Effector memory CD8-positive, alpha-beta T cell (primary cell): ENCODE results near the gene SEMA6B.

ENCODE experiments used
- ATAC-seq: fragments of 150-1000 bp; cut with Tn5 transposase; replicated peaks from 2 replicates; pipeline ENCODE4 v1.10.0; 2021; ENCODE audit warnings: mild to moderate bottlenecking, moderate library complexity
- DNase-seq, 3 experiments: peaks; one replicate each; pipeline ENCODE4 v3.0.0; 2021
- H3K27ac Mint-ChIP-seq, 2 donors: one replicate each; pipeline ENCODE4 v1.8.0; 2022; ENCODE audit warnings: mild to moderate bottlenecking in 2 of 2, mixed read lengths in 2 of 2, moderate library complexity in 2 of 2
- H3K27me3 Mint-ChIP-seq, 2 donors: one replicate each; pipeline ENCODE4 v1.8.0; 2022; ENCODE audit warnings: mixed read lengths in 2 of 2
- H3K36me3 Mint-ChIP-seq: one replicate; pipeline ENCODE4 v1.8.0; 2022; ENCODE audit warnings: mild to moderate bottlenecking, moderate library complexity, mixed read lengths; ENCODE audit not compliant: insufficient read depth
- H3K4me1 Mint-ChIP-seq, 2 donors: one replicate each; pipeline ENCODE4 v1.8.0; 2022; ENCODE audit warnings: low read depth in 2 of 2, mixed read lengths in 2 of 2
- H3K4me3 Mint-ChIP-seq, 2 donors: one replicate each; pipeline ENCODE4 v1.8.0; 2022; ENCODE audit warnings: mild to moderate bottlenecking in 2 of 2, mixed read lengths in 2 of 2, moderate library complexity in 2 of 2
- H3K9me3 Mint-ChIP-seq, 2 donors: one replicate each; pipeline ENCODE4 v1.8.0; 2022; ENCODE audit warnings: mixed read lengths in 2 of 2
- total RNA-seq, 9 experiments: gene quantifications; one replicate each; lab custom pipeline; 2026; lab: John Stamatoyannopoulos, UW

The SEMA6B gene
- total RNA-seq = 0 to 0.84 (median 0) reads per million in 9 experiments

GRCh38 chr19:4559569-4559968, at the start of gene SEMA6B:
SEMA6B (minus strand) TSS chr19:4559684; CDS start chr19:4558457, 1,227 bp downstream.
- Mint-ChIP-seq H3K4me1 (no peaks in the 10 kb centered on the region), H3K4me3 (no peak within 1 kb of the TSS), H3K9me3 (no peaks in the 10 kb centered on the region), H3K36me3 (no peaks in the 10 kb centered on the region), H3K27me3 (no peaks in the 10 kb centered on the region), H3K27ac (no peak within 1 kb of the TSS)
- ATAC-seq = no peak
- no peak for DNase-seq

- ATAC-seq = no peak
- no peaks in the 10 kb centered on the region for H3K9me3 Mint-ChIP-seq
- no peaks in the 10 kb centered on the region for H3K4me1 Mint-ChIP-seq
- H3K4me3 Mint-ChIP-seq = no peak overlapping the region
- peaks cover 18 to 28% of the 10 kb centered on the region in 2 donors for H3K27me3 Mint-ChIP-seq
- DNase-seq = no peak
- no peak overlapping the region for H3K27ac Mint-ChIP-seq
- peaks cover 9% of the 10 kb centered on the region for H3K36me3 Mint-ChIP-seq
Observed at GRCh38 chr19:4606921-4607678, 47.6 kb upstream of the SEMA6B start.

- no peak for DNase-seq
- H3K4me3 Mint-ChIP-seq = no peak overlapping the region
- H3K4me1 Mint-ChIP-seq = no peaks in the 10 kb centered on the region
- no peaks in the 10 kb centered on the region for H3K9me3 Mint-ChIP-seq
- no peak overlapping the region for H3K27ac Mint-ChIP-seq
- H3K27me3 Mint-ChIP-seq = peaks cover 18 to 25% of the 10 kb centered on the region in 2 donors
- ATAC-seq = no peak
- H3K36me3 Mint-ChIP-seq = peaks cover 9% of the 10 kb centered on the region
Observed at GRCh38 chr19:4606181-4606580, 46.7 kb upstream of the SEMA6B start.

GRCh38 chr19:4604912-4605311, 45.4 kb upstream of the SEMA6B start:
- Mint-ChIP-seq H3K36me3 (peaks cover 6% of the 10 kb centered on the region), H3K4me3 (no peak overlapping the region), H3K4me1 (no peaks in the 10 kb centered on the region), H3K27ac (no peak overlapping the region), H3K9me3 (no peaks in the 10 kb centered on the region), H3K27me3 (peaks cover 8 to 12% of the 10 kb centered on the region in 2 donors)
- ATAC-seq (no peak), DNase-seq (no peak)

- no peaks in the 10 kb centered on the region for H3K9me3 Mint-ChIP-seq
- H3K36me3 Mint-ChIP-seq = peaks cover 3% of the 10 kb centered on the region
- peaks cover 14 to 18% of the 10 kb centered on the region in 2 donors for H3K27me3 Mint-ChIP-seq
- ATAC-seq (no peak), DNase-seq (no peak)
- no peak overlapping the region for H3K27ac Mint-ChIP-seq
- no peak overlapping the region for H3K4me3 Mint-ChIP-seq
- peaks cover 3 to 4% of the 10 kb centered on the region in 2 donors for H3K4me1 Mint-ChIP-seq
Observed at GRCh38 chr19:4602915-4603314, 43.4 kb upstream of the SEMA6B start.

GRCh38 chr19:4602173-4602788, 42.8 kb upstream of the SEMA6B start:
- H3K27ac Mint-ChIP-seq = no peak overlapping the region
- no peak for ATAC-seq
- H3K27me3 Mint-ChIP-seq = peaks cover 13 to 18% of the 10 kb centered on the region in 2 donors
- H3K4me3 Mint-ChIP-seq = no peak overlapping the region
- DNase-seq = no peak
- peaks cover 6 to 9% of the 10 kb centered on the region in 2 donors for H3K4me1 Mint-ChIP-seq
- no peaks in the 10 kb centered on the region for H3K9me3 Mint-ChIP-seq
- H3K36me3 Mint-ChIP-seq = peaks cover 1% of the 10 kb centered on the region

- Mint-ChIP-seq H3K36me3 (no peaks in the 10 kb centered on the region), H3K27me3 (peaks cover 14 to 20% of the 10 kb centered on the region in 2 donors), H3K4me1 (peaks cover 8 to 12% of the 10 kb centered on the region in 2 donors), H3K4me3 (no peak overlapping the region), H3K9me3 (no peaks in the 10 kb centered on the region), H3K27ac (no peak overlapping the region)
- DNase-seq (no peak), ATAC-seq (no peak)
Observed at GRCh38 chr19:4600893-4601292, 41.4 kb upstream of the SEMA6B start.

GRCh38 chr19:4600082-4600481, 40.6 kb upstream of the SEMA6B start:
- Mint-ChIP-seq H3K4me1 (peaks cover 8 to 12% of the 10 kb centered on the region in 2 donors), H3K4me3 (no peak overlapping the region), H3K27ac (no peak overlapping the region), H3K36me3 (no peaks in the 10 kb centered on the region), H3K9me3 (no peaks in the 10 kb centered on the region), H3K27me3 (peaks cover 14 to 20% of the 10 kb centered on the region in 2 donors)
- no peak for ATAC-seq
- no peak for DNase-seq

GRCh38 chr19:4598712-4599111, 39.2 kb upstream of the SEMA6B start:
- Mint-ChIP-seq H3K36me3 (no peaks in the 10 kb centered on the region), H3K27me3 (peaks cover 14 to 20% of the 10 kb centered on the region in 2 donors), H3K27ac (no peak overlapping the region), H3K9me3 (no peaks in the 10 kb centered on the region), H3K4me1 (peaks cover 8 to 12% of the 10 kb centered on the region in 2 donors), H3K4me3 (peak overlapping the region; percentile 52 to 58)
- no peak for DNase-seq
- no peak for ATAC-seq

- Mint-ChIP-seq H3K4me1 (peaks cover 8 to 12% of the 10 kb centered on the region in 2 donors), H3K9me3 (no peaks in the 10 kb centered on the region), H3K27ac (no peak overlapping the region), H3K27me3 (peaks cover 14 to 21% of the 10 kb centered on the region in 2 donors), H3K36me3 (no peaks in the 10 kb centered on the region), H3K4me3 (peak overlapping the region; percentile 58 to 69)
- ATAC-seq (peak; percentile 70), DNase-seq (peak in 1 of 3 experiments; percentile 24)
Observed at GRCh38 chr19:4597975-4598671, 38.6 kb upstream of the SEMA6B start.

- Mint-ChIP-seq H3K4me3 (peak overlapping the region; percentile 51 to 69), H3K4me1 (peaks cover 8 to 12% of the 10 kb centered on the region in 2 donors), H3K27me3 (peaks cover 14 to 27% of the 10 kb centered on the region in 2 donors), H3K36me3 (no peaks in the 10 kb centered on the region), H3K27ac (peak overlapping the region in 1 of 2 donors; percentile 30), H3K9me3 (no peaks in the 10 kb centered on the region)
- DNase-seq (no peak), ATAC-seq (peak; percentile 35)
Observed at GRCh38 chr19:4597278-4597974, 37.9 kb upstream of the SEMA6B start.

- Mint-ChIP-seq H3K4me3 (no peak overlapping the region), H3K27ac (no peak overlapping the region)
Observed at GRCh38 chr19:4596033-4596904, 36.8 kb upstream of the SEMA6B start.

More at GRCh38 chr19:4596033-4596904, 36.8 kb upstream of the SEMA6B start:
- Mint-ChIP-seq H3K9me3 (no peaks in the 10 kb centered on the region), H3K4me1 (peaks cover 8 to 12% of the 10 kb centered on the region in 2 donors), H3K27me3 (peaks cover 21 to 39% of the 10 kb centered on the region in 2 donors), H3K36me3 (peaks cover 3% of the 10 kb centered on the region)
- DNase-seq = no peak
- ATAC-seq = no peak
